GM11168 (cell line): ENCODE measurements around the gene DENND1A.
"Not testable (repeated sequence)": the region's sequence is repeated elsewhere in the genome, so short reads cannot be mapped to it uniquely, and the experiment has no call there.

Experiments used
- in situ Hi-C: fragments of 300-500 bp; cut with MboI; formaldehyde crosslinking; loops from one replicate; pipeline ENCODE4 v1.12.0; 2022; ENCODE audit warnings: low sequenced_read_pairs; ENCODE audit not compliant: unreplicated experiment

The DENND1A gene

GRCh38 chr9:123923377-123923776, 6.5 kb downstream of the DENND1A start:
- in situ Hi-C loops: no loop called here

- in situ Hi-C loops: no loop called here
Measured at GRCh38 chr9:123922911-123923310, 7.0 kb downstream of the DENND1A start.

- in situ Hi-C loops: no loop called here
Measured at GRCh38 chr9:123922431-123922830, 7.5 kb downstream of the DENND1A start.

- in situ Hi-C loops: no loop called here
Measured at GRCh38 chr9:123914517-123915196, 15.3 kb downstream of the DENND1A start.

GRCh38 chr9:123912167-123912897, 17.6 kb downstream of the DENND1A start:
- in situ Hi-C loops: no loop called here

- in situ Hi-C loops: no loop called here
Measured at GRCh38 chr9:123911024-123911423, 18.9 kb downstream of the DENND1A start.

- in situ Hi-C loops: not testable (repeated sequence)
Measured at GRCh38 chr9:123909192-123909591, 20.7 kb downstream of the DENND1A start.

- in situ Hi-C loops: not testable (repeated sequence)
Measured at GRCh38 chr9:123903550-123903949, 26.4 kb downstream of the DENND1A start.

- in situ Hi-C loops: no loop called here
Measured at GRCh38 chr9:123894822-123895221, 35.1 kb downstream of the DENND1A start.

GRCh38 chr9:123893831-123894460, 36.0 kb downstream of the DENND1A start:
- in situ Hi-C loops: no loop called here

GRCh38 chr9:123893115-123893514, 36.8 kb downstream of the DENND1A start:
- in situ Hi-C loops: no loop called here

- in situ Hi-C loops: no loop called here
Measured at GRCh38 chr9:123887837-123888236, 42.1 kb downstream of the DENND1A start.

GRCh38 chr9:123885834-123886233, 44.1 kb downstream of the DENND1A start:
- in situ Hi-C loops: not testable (repeated sequence)

- in situ Hi-C loops: no loop called here
Measured at GRCh38 chr9:123883634-123884033, 46.3 kb downstream of the DENND1A start.

- in situ Hi-C loops: no loop called here
Measured at GRCh38 chr9:123881604-123882003, 48.3 kb downstream of the DENND1A start.

- in situ Hi-C loops: no loop called here
Measured at GRCh38 chr9:123880420-123880819, 49.5 kb downstream of the DENND1A start.

- in situ Hi-C loops: no loop called here
Measured at GRCh38 chr9:123876750-123877149, 53.2 kb downstream of the DENND1A start.

GRCh38 chr9:123872710-123873109, 57.2 kb downstream of the DENND1A start:
- in situ Hi-C loops: no loop called here

GRCh38 chr9:123871781-123872180, 58.1 kb downstream of the DENND1A start:
- in situ Hi-C loops: no loop called here

GRCh38 chr9:123868002-123868401, 61.9 kb downstream of the DENND1A start:
- in situ Hi-C loops: no loop called here

- in situ Hi-C loops: no loop called here
Measured at GRCh38 chr9:123867034-123867433, 62.9 kb downstream of the DENND1A start.
